H9 (cell line): ENCODE data around the gene TADA2A. TPM values are rescaled to one million over a fixed set of nuclear protein-coding genes. Genes with fewer than 3 reads are reported as not detected.

Source experiments
- DNase-seq: peaks from one replicate; pipeline ENCODE4 v3.0.0-alpha.2; 2017
- H2AFZ ChIP-seq: one replicate; pipeline ENCODE4 v1.6.1; 2013; ENCODE audit warnings: mild to moderate bottlenecking, low read length, control low read depth, moderate library complexity
- H2AK5ac ChIP-seq: 2 replicates; pipeline ENCODE4 v1.6.1; 2013; ENCODE audit warnings: low read length, control low read depth, mixed read lengths; ENCODE audit not compliant: insufficient read length
- H2BK120ac ChIP-seq: one replicate; pipeline ENCODE4 v1.6.1; 2013; ENCODE audit warnings: low read depth, mild to moderate bottlenecking, low read length, control low read depth, inconsistent platforms; ENCODE audit not compliant: poor library complexity, severe bottlenecking
- H2BK12ac ChIP-seq: 2 replicates; pipeline ENCODE4 v1.6.1; 2013; ENCODE audit warnings: low read length, control low read depth, mixed read lengths, low read depth; ENCODE audit not compliant: insufficient read length
- H2BK15ac ChIP-seq: 2 replicates; pipeline ENCODE4 v1.6.1; 2013; ENCODE audit warnings: low read depth, low read length, control low read depth
- H2BK20ac ChIP-seq: one replicate; pipeline ENCODE4 v1.6.1; 2013; ENCODE audit warnings: low read depth, mild to moderate bottlenecking, low read length, control low read depth, inconsistent platforms; ENCODE audit not compliant: poor library complexity, severe bottlenecking
- H2BK5ac ChIP-seq: 2 replicates; pipeline ENCODE4 v1.6.1; 2013; ENCODE audit warnings: low read length, control low read depth, mixed read lengths; ENCODE audit not compliant: insufficient read length
- H3K14ac ChIP-seq: 2 replicates; pipeline ENCODE4 v1.6.1; 2013; ENCODE audit warnings: low read length, control low read depth; ENCODE audit not compliant: insufficient read depth
- H3K18ac ChIP-seq: 2 replicates; pipeline ENCODE4 v1.6.1; 2013; ENCODE audit warnings: low read depth, mild to moderate bottlenecking, mixed read lengths, low read length, control low read depth; ENCODE audit not compliant: insufficient read length
- H3K23ac ChIP-seq: 2 replicates; pipeline ENCODE4 v1.6.1; 2013; ENCODE audit warnings: low read length, control low read depth, mixed read lengths, low read depth; ENCODE audit not compliant: insufficient read length
- H3K23me2 ChIP-seq: 2 replicates; pipeline ENCODE4 v1.6.1; 2013; ENCODE audit warnings: low read depth, mild to moderate bottlenecking, mixed read lengths, low read length, control low read depth; ENCODE audit not compliant: insufficient read length, poor library complexity, severe bottlenecking
- H3K27ac ChIP-seq: 2 replicates; pipeline ENCODE4 v1.5.1; 2013; ENCODE audit warnings: low read length, control low read depth, mixed read lengths, low read depth; ENCODE audit not compliant: insufficient read length
- H3K27me3 ChIP-seq: 2 replicates; pipeline ENCODE4 v1.6.1; 2013; ENCODE audit warnings: low read length, control low read depth, inconsistent platforms; ENCODE audit not compliant: insufficient read depth
- H3K4ac ChIP-seq: 2 replicates; pipeline ENCODE4 v1.6.1; 2013; ENCODE audit warnings: low read depth, mild to moderate bottlenecking, control low read depth, inconsistent platforms, low read length, moderate library complexity
- H3K4me1 ChIP-seq: 2 replicates; pipeline ENCODE4 v1.6.1; 2013; ENCODE audit warnings: low read length, control low read depth, inconsistent platforms; ENCODE audit not compliant: insufficient read depth
- H3K4me2 ChIP-seq: 2 replicates; pipeline ENCODE4 v1.6.1; 2013; ENCODE audit warnings: low read length, control low read depth, mixed read lengths; ENCODE audit not compliant: insufficient read length, insufficient read depth
- H3K56ac ChIP-seq: 2 replicates; pipeline ENCODE4 v1.6.1; 2013; ENCODE audit warnings: low read depth, mild to moderate bottlenecking, mixed read lengths, low read length, control low read depth; ENCODE audit not compliant: insufficient read length
- H3K79me1 ChIP-seq: 2 replicates; pipeline ENCODE4 v1.6.1; 2013; ENCODE audit warnings: low read depth, mild to moderate bottlenecking, moderate library complexity, low read length, control low read depth, inconsistent platforms; ENCODE audit not compliant: insufficient read depth, poor library complexity, severe bottlenecking
- H3K79me2 ChIP-seq: 2 replicates; pipeline ENCODE4 v1.6.1; 2013; ENCODE audit warnings: low read length, control low read depth, inconsistent platforms; ENCODE audit not compliant: insufficient read depth
- H3K9ac ChIP-seq: 2 replicates; pipeline ENCODE4 v1.6.1; 2013; ENCODE audit warnings: low read length, control low read depth, mixed read lengths; ENCODE audit not compliant: insufficient read length; ENCODE audit errors: extremely low read depth
- H3K9me3 ChIP-seq: one replicate; pipeline ENCODE4 v1.6.1; 2013; ENCODE audit warnings: low read depth, low read length, inconsistent platforms; ENCODE audit not compliant: control insufficient read depth
- H3T11ph ChIP-seq: one replicate; pipeline ENCODE4 v1.6.1; 2013; ENCODE audit warnings: mild to moderate bottlenecking, low read length, control low read depth, inconsistent platforms
- H4K20me1 ChIP-seq: one replicate; pipeline ENCODE4 v1.6.1; 2013; ENCODE audit not compliant: control insufficient read depth, insufficient read length, insufficient read depth
- H4K5ac ChIP-seq: 2 replicates; pipeline ENCODE4 v1.6.1; 2013; ENCODE audit warnings: low read depth, mild to moderate bottlenecking, mixed read lengths, low read length, control low read depth; ENCODE audit not compliant: insufficient read length
- H4K8ac ChIP-seq: replicated peaks from 2 replicates; pipeline ENCODE4 v1.6.1; 2013; ENCODE audit warnings: low read length, control low read depth, mixed read lengths, low read depth; ENCODE audit not compliant: insufficient read length
- H4K91ac ChIP-seq: 2 replicates; pipeline ENCODE4 v1.6.1; 2013; ENCODE audit warnings: low read depth, mild to moderate bottlenecking, moderate library complexity, mixed read lengths, low read length, control low read depth; ENCODE audit not compliant: insufficient read length
- H3K27ac Mint-ChIP-seq, 3 experiments: 2 replicates in 2 of 3; 3 replicates in 1 of 3; pipeline ENCODE4 v1.8.0; 2020 to 2021; ENCODE audit warnings: mixed read lengths in 3 of 3, mild to moderate bottlenecking in 1 of 3, moderate library complexity in 1 of 3
- H3K27me3 Mint-ChIP-seq: 2 replicates; pipeline ENCODE4 v1.8.0; 2021; ENCODE audit warnings: low read depth, mild to moderate bottlenecking, moderate library complexity, mixed read lengths
- H3K36me3 Mint-ChIP-seq, 3 experiments: 2 replicates in 2 of 3; 3 replicates in 1 of 3; pipeline ENCODE4 v1.8.0; 2020 to 2021; ENCODE audit warnings: low read depth in 3 of 3, mixed read lengths in 3 of 3; ENCODE audit not compliant: insufficient read depth in 1 of 3
- H3K4me1 Mint-ChIP-seq, 2 experiments: 2 replicates each; pipeline ENCODE4 v1.8.0; 2020; ENCODE audit warnings: mixed read lengths in 2 of 2
- H3K4me3 Mint-ChIP-seq, 2 experiments: 2 replicates in 1 of 2; 3 replicates in 1 of 2; pipeline ENCODE4 v1.8.0; 2020 to 2021; ENCODE audit warnings: mild to moderate bottlenecking in 2 of 2, mixed read lengths in 2 of 2, moderate library complexity in 1 of 2
- H3K9me3 Mint-ChIP-seq, 2 experiments: 2 replicates in 1 of 2; 3 replicates in 1 of 2; pipeline ENCODE4 v1.8.0; 2020; ENCODE audit warnings: mild to moderate bottlenecking in 2 of 2, mixed read lengths in 2 of 2, moderate library complexity in 1 of 2
- CTCF ChIP-seq: fragments of 200-600 bp; sonication (generic); conservative IDR thresholded peaks from 3 replicates; pipeline ENCODE4 v1.8.0; 2021; ENCODE audit warnings: antibody characterized with exemption, mild to moderate bottlenecking
- WGBS: extraction: QIAGEN DNeasy Blood & Tissue Kit; methylation state at CpG from one replicate; pipeline ENCODE4 v1.1.7; 2013; ENCODE audit warnings: missing lambda C conversion rate, low lambda C conversion rate, mixed read lengths; ENCODE audit not compliant: insufficient read length; ENCODE audit errors: extremely low coverage; 5-methylcytosine and 5-hydroxymethylcytosine counted together
- total RNA-seq: library from RNA; stranded (reverse); gene quantifications from 2 replicates; pipeline ENCODE4 v1.2.1, GENCODE V29; 2021

TADA2A gene
- total RNA-seq, 1 experiment from 2014 or later = 20.9 TPM

DNA sequence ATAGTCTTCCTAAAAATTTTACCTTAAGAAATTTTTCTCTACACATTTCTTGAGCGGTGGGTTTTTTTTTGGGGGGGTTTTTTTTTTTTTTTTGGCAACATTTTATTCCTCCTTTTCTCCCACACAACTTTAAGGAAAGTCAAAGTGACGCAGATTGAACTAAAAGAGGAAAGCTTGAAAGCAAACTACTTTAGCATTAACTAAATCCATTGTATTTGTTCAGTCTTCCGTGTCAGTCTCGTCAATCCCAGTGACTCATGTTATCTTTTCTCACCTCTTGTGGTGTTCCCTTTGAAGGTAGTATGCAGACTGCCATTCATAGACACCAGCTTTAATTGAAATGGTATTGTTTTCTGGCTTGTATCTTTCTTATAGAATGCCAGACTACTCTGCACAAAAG, 39.3 kb downstream of the TADA2A start:
- no peak overlapping the region for H3K18ac ChIP-seq
- H3K36me3 Mint-ChIP-seq = peaks cover 2 to 59% (median 50%) of the 10 kb centered on the region in 3 experiments; a peak in 6 of 7 replicates
- H3K4me2 ChIP-seq = no peak overlapping the region
- peaks cover 14 to 17% of the 10 kb centered on the region in 2 experiments for H3K4me1 Mint-ChIP-seq
- no peaks in the 10 kb centered on the region for H3K23me2 ChIP-seq
- no peak overlapping the region for H4K5ac ChIP-seq
- H2BK5ac ChIP-seq = no peak overlapping the region
- H2AK5ac ChIP-seq = no peak overlapping the region
- H3K4me1 ChIP-seq = no peaks in the 10 kb centered on the region
- H3K27ac ChIP-seq = no peak overlapping the region
- no peak overlapping the region for H3K23ac ChIP-seq
- no peak overlapping the region for H2AFZ ChIP-seq
- DNase-seq = no peak
- WGBS = no CpG with 5 or more reads among the region's 4 CpGs
- no peaks in the 10 kb centered on the region for H3K27me3 Mint-ChIP-seq
- no peak for TF ChIP-seq CTCF
- no peak overlapping the region for H3K27ac Mint-ChIP-seq
- no peaks in the 10 kb centered on the region for H3K27me3 ChIP-seq
- no peak overlapping the region for H4K8ac ChIP-seq
- no peak overlapping the region for H2BK120ac ChIP-seq
- H3K9me3 Mint-ChIP-seq = no peaks in the 10 kb centered on the region
- H3K9me3 ChIP-seq = no peaks in the 10 kb centered on the region
- no peak overlapping the region for H3K4me3 Mint-ChIP-seq
- H3K4ac ChIP-seq = no peak overlapping the region
- H3T11ph ChIP-seq = no peak overlapping the region
- no peak overlapping the region for H4K91ac ChIP-seq
- H3K79me2 ChIP-seq = no peaks in the 10 kb centered on the region
- no peaks in the 10 kb centered on the region for H4K20me1 ChIP-seq
- H2BK12ac ChIP-seq = no peak overlapping the region
- no peaks in the 10 kb centered on the region for H3K79me1 ChIP-seq
- H2BK15ac ChIP-seq = no peak overlapping the region
- H3K9ac ChIP-seq = no peak overlapping the region
- H3K56ac ChIP-seq = no peak overlapping the region
- no peak overlapping the region for H3K14ac ChIP-seq
- H2BK20ac ChIP-seq = no peak overlapping the region
